HEK293T (cell line): ENCODE results near the gene CIART.

ENCODE experiments used
- CTCF ChIA-PET: fragments of 350-600 bp; formaldehyde crosslinking; extraction: SDS; loops from one replicate; lab custom pipeline; 2021; ENCODE audit warnings: antibody characterized with exemption, inconsistent platforms; lab: Yijun Ruan, JAX
- POLR2A ChIA-PET: fragments of 350-600 bp; formaldehyde crosslinking; extraction: SDS; loops from one replicate; lab custom pipeline; 2020; ENCODE audit warnings: antibody characterized with exemption, inconsistent platforms; lab: Yijun Ruan, JAX
- DNase-seq: peaks from one replicate; pipeline ENCODE4 v3.0.0; 2012; ENCODE audit warnings: mixed read lengths; ENCODE audit errors: extremely low spot score
- ARNT ChIP-seq: fragments of 450-650 bp; IDR thresholded peaks from 2 replicates; pipeline ENCODE4 v1.6.1; 2017; ENCODE audit warnings: mild to moderate bottlenecking
- BHLHE40 ChIP-seq: fragments of 450-650 bp; IDR thresholded peaks from 2 replicates; pipeline ENCODE4 v1.6.1; 2016; ENCODE audit warnings: mild to moderate bottlenecking, moderate library complexity, borderline replicate concordance
- CTBP1 ChIP-seq: fragments of 450-650 bp; IDR thresholded peaks from 2 replicates; pipeline ENCODE4 v1.6.1; 2016; ENCODE audit warnings: borderline replicate concordance
- ELF4 ChIP-seq: fragments of 450-650 bp; IDR thresholded peaks from 2 replicates; pipeline ENCODE4 v1.6.1; 2017; ENCODE audit warnings: antibody characterized with exemption
- FOXA1 ChIP-seq: fragments of 450-650 bp; IDR thresholded peaks from 2 replicates; pipeline ENCODE4 v1.6.1; 2016; ENCODE audit warnings: mild to moderate bottlenecking
- FOXK2 ChIP-seq: fragments of 450-650 bp; IDR thresholded peaks from 2 replicates; pipeline ENCODE4 v1.6.1; 2016; ENCODE audit warnings: mild to moderate bottlenecking
- FOXM1 ChIP-seq: fragments of 450-650 bp; IDR thresholded peaks from 2 replicates; pipeline ENCODE4 v1.6.1; 2017; ENCODE audit warnings: mild to moderate bottlenecking, borderline replicate concordance
- HDGF ChIP-seq: fragments of 450-650 bp; IDR thresholded peaks from 2 replicates; pipeline ENCODE4 v1.6.1; 2017; ENCODE audit warnings: antibody characterized with exemption, borderline replicate concordance
- L3MBTL2 ChIP-seq: fragments of 450-650 bp; conservative IDR thresholded peaks from 2 replicates; pipeline ENCODE4 v1.6.1; 2016; ENCODE audit warnings: mild to moderate bottlenecking
- LEF1 ChIP-seq: fragments of 450-650 bp; IDR thresholded peaks from 2 replicates; pipeline ENCODE4 v1.6.1; 2017; ENCODE audit warnings: mild to moderate bottlenecking, borderline replicate concordance
- NFRKB ChIP-seq: fragments of 450-650 bp; IDR thresholded peaks from 2 replicates; pipeline ENCODE4 v1.6.1; 2016; ENCODE audit warnings: mild to moderate bottlenecking, moderate library complexity
- SP1 ChIP-seq: fragments of 450-650 bp; IDR thresholded peaks from 2 replicates; pipeline ENCODE4 v1.6.1; 2017
- SUZ12 ChIP-seq: fragments of 450-650 bp; IDR thresholded peaks from 2 replicates; pipeline ENCODE4 v1.6.1; 2016; ENCODE audit warnings: mild to moderate bottlenecking
- TARDBP ChIP-seq: fragments of 450-650 bp; IDR thresholded peaks from 2 replicates; pipeline ENCODE4 v1.6.1; 2016
- ZNF384 ChIP-seq: fragments of 450-650 bp; IDR thresholded peaks from 2 replicates; pipeline ENCODE4 v1.6.1; 2016
- TF ChIP-seq, protein P1 (sequence below): fragments of 450-650 bp; IDR thresholded peaks from 2 replicates; pipeline ENCODE4 v1.6.1; 2016

The CIART gene

DNA sequence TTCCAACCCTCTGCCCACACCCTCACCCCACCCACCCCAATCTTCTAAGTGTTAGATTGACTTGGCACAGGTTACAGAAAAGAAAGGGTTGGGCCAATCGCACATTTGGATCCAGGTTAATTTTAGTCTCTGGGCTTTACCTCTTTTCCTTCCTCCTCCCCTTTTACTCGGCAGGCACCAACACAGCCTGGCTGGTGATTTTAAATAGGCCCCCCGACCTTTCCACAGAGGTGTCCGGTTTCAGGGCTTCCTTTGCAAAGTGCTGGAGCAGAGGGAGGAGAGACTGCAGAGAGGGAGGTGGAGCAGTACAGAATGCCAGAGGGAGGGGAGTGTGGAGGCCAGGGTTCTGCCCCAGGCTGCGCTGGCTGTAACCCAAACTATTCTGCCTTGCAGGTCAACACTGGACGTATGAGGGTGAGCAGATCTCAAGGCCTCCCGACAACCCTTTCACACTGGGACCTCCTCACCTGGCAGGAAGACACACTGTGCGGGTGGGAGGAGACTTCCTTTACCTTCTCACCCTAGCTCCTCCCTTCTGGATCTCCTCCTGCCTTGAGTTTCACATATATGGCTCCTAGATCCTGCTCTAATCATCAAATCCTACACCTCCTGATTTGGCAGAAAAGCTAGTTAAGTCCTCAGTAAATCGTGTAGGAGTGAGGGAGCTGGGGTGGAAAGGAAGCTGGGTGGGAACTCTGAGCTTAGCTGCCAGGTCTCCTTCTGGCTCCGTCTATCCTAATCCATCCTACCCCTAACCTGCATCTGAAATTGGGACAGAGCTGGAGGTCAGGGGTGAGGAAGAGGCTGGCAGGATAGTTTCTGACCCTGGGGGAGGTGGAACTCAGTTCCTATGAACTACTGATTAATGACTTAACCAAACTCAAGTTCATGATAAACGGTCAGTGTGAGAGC lies 22.3 kb upstream of the CIART start:
- ChIA-PET CTCF (interaction anchor here (0.6 to 2.1 kb wide), 2 partner anchors 13 to 334 kb away, joined by 7 read pairs; partner anchors contain the start of gene C1orf54), POLR2A (interaction anchor here (0.8 to 10.0 kb wide), 6 partner anchors 11 to 319 kb away, joined by 3 to 137 read pairs (median 3); partner anchors contain the start of genes ANP32E, APH1A, C1orf54 and MCL1)
- TF ChIP-seq HDGF (peak; percentile 11; the same call in 1 of the 2 replicates), NFRKB (no peak)
- DNase-seq, result peak; percentile 48

DNA sequence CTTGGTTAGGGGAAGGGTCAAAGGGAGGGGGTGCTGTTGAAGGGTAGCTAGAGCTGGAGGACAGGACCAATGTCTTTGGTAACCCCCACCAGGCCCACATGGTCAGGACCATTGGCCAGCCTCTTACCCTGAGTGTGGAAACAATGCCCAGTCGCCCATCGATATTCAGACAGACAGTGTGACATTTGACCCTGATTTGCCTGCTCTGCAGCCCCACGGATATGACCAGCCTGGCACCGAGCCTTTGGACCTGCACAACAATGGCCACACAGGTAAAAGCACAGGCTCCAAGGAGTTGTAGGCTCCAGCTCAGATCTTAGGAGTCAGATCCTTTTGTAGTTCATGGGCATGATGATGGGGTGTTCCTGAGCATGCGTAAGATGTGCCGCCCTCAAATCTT lies 21.0 kb upstream of the CIART start:
- DNase-seq, result no peak
- TF ChIP-seq L3MBTL2, result no peak
- TF ChIP-seq ARNT, result no peak
- TF ChIP-seq FOXA1, result no peak
- TF ChIP-seq BHLHE40, result no peak
- TF ChIP-seq ZNF384, result no peak
- no peak for TF ChIP-seq HDGF
- no peak for TF ChIP-seq LEF1
- no peak for TF ChIP-seq ELF4
- no peak for TF ChIP-seq SUZ12
- TF ChIP-seq, protein P1, sequence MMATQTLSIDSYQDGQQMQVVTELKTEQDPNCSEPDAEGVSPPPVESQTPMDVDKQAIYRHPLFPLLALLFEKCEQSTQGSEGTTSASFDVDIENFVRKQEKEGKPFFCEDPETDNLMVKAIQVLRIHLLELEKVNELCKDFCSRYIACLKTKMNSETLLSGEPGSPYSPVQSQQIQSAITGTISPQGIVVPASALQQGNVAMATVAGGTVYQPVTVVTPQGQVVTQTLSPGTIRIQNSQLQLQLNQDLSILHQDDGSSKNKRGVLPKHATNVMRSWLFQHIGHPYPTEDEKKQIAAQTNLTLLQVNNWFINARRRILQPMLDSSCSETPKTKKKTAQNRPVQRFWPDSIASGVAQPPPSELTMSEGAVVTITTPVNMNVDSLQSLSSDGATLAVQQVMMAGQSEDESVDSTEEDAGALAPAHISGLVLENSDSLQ, result no peak
- TF ChIP-seq CTBP1, result no peak
- TF ChIP-seq NFRKB, result no peak
- ChIA-PET CTCF (no interaction called here), POLR2A (interaction anchor here (0.9 to 10.0 kb wide), 3 partner anchors 10 to 34 kb away, joined by 3 to 137 read pairs (median 3); partner anchors contain the start of genes APH1A and C1orf54)

DNA sequence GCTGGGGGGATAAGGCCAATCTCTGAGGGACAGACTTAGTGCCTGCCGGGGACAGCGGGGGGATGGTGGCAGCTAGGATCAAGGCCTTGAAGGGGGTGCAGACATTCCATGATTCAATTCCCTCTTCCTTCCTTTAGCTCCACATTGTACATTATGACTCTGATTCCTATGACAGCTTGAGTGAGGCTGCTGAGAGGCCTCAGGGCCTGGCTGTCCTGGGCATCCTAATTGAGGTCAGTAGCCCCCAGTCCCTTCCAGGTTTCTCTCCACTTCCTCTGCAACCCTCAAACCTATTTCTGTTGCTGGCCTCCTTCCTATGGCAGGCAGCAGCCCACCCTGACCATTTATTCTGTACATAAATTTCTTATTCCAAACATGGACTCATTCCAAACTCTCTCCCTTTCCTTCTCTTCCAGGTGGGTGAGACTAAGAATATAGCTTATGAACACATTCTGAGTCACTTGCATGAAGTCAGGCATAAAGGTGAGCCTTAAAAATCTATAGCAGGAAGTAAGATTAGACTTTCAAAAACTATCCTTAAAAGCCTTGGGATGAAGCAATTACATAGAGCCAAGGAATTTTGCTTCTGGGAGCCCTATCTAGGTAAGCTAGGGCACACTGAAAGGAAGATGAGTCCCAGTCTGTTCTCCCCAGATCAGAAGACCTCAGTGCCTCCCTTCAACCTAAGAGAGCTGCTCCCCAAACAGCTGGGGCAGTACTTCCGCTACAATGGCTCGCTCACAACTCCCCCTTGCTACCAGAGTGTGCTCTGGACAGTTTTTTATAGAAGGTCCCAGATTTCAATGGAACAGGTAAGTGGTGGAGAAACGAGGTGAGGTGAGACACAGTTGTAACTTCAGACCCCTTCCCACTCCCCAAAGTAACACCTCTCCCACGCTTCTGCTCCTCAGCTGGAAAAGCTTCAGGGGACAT lies 19.7 kb upstream of the CIART start:
- no peak for DNase-seq
- POLR2A ChIA-PET, result interaction anchor here (0.9 to 10.0 kb wide), 5 partner anchors 9 to 329 kb away, joined by 3 to 137 read pairs (median 3); partner anchors contain the start of genes APH1A and C1orf54
- CTCF ChIA-PET, result no interaction called here

DNA sequence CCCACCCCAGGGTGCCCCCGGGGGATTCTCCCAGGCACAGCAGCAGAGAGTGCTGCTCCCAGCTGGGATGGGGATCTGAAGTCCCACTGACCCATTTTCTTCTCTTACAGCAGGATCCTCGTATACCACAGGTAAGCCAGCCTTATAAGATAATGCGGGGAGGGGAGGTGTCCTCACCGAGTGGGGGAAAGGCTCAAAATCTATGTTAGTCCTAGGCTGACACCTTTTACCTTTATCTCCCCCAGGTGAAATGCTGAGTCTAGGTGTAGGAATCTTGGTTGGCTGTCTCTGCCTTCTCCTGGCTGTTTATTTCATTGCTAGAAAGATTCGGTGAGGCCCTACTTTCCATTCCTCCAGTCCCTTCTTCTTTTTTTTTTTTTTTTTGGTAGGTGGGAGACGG lies 18.8 kb upstream of the CIART start:
- TF ChIP-seq BHLHE40, result no peak
- no peak for TF ChIP-seq ELF4
- no peak for TF ChIP-seq FOXK2
- TF ChIP-seq HDGF, result no peak
- no peak for TF ChIP-seq L3MBTL2
- no peak for TF ChIP-seq SUZ12
- no peak for DNase-seq
- CTCF ChIA-PET, result interaction anchor here (0.8 kb wide), 1 partner anchor 166 kb away, joined by 3 read pairs; no protein-coding TSS in a partner anchor
- POLR2A ChIA-PET, result interaction anchor here (1.6 to 10.0 kb wide), 2 partner anchors 8 to 18 kb away, joined by 3 to 137 read pairs; partner anchors contain the start of genes APH1A and C1orf54

More for the DNA sequence above, 19.7 kb upstream of the CIART start:
- TF ChIP-seq CTBP1, result no peak
- no peak for TF ChIP-seq NFRKB
- TF ChIP-seq, protein P1, result no peak
- TF ChIP-seq FOXM1, result no peak
- TF ChIP-seq FOXK2, result no peak
- no peak for TF ChIP-seq LEF1
- no peak for TF ChIP-seq FOXA1
- no peak for TF ChIP-seq HDGF
- no peak for TF ChIP-seq TARDBP
- TF ChIP-seq SP1, result no peak
- TF ChIP-seq L3MBTL2, result no peak
- no peak for TF ChIP-seq ELF4
- TF ChIP-seq ZNF384, result no peak
- TF ChIP-seq BHLHE40, result no peak
- no peak for TF ChIP-seq SUZ12
- TF ChIP-seq ARNT, result no peak

DNA sequence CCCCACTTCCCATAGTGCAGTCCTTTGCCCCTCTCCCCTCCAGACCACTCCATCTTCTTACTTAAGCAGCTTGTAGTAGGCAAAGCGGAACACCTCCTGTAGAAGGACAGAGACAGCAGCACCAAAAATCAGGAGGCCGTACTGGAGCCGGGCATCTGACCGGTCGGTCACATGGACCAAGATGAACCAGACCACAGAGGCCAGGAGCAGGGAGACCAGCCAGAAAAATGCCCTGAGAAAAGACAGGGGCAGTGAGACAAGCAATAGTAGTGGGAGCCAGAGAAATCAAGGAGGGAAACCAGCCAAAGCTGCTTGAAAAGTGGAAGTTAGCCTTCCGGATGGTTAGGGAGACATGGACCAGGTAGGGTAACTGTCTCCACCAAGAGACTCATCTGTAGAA lies 14.5 kb upstream of the CIART start:
- ChIA-PET POLR2A (no interaction called here), CTCF (no interaction called here)
- no peak for TF ChIP-seq FOXM1
- TF ChIP-seq, protein P1, result no peak
- TF ChIP-seq SP1, result no peak
- no peak for TF ChIP-seq HDGF
- TF ChIP-seq BHLHE40, result no peak
- TF ChIP-seq ZNF384, result no peak
- no peak for TF ChIP-seq FOXK2
- DNase-seq, result no peak
